ENCODE data around the gene ZSWIM3. TPM values are rescaled to one million over a fixed set of nuclear protein-coding genes. Genes with fewer than 3 reads are reported as not detected.

The ZSWIM3 gene
- polyA plus RNA-seq, 3 donors from 2014 or later, result 1.2 to 3.1 TPM; not detected in 1

DNA sequence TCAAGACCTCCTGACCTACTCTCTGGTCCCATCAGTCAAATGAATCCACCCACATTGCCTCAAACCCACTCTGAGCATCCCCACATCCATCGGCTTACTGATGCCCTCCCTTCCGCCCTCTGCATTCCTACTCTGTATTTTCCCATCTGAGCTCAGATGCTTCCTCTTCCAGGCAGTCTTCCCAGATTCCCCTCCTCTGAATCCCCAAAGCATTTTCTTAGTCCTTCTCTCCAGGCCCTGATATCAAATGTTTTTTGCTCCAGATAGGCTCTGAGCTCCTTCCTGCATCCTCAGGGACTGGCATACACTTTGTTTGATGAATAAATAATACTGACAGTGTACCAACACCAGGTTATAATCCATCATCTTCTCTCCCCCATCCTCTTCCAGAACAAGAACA lies 50.7 kb downstream of the ZSWIM3 start:
- no peak overlapping the region for H3K4me3 Mint-ChIP-seq
- no peaks in the 10 kb centered on the region for H3K9me3 Mint-ChIP-seq
- H3K27me3 Mint-ChIP-seq (ENCODE audit: low read depth in 3 of 3), result peaks cover 0 to 10% (median 6%) of the 10 kb centered on the region in 3 donors
- H3K4me1 Mint-ChIP-seq, result peaks cover 13 to 16% of the 10 kb centered on the region in 2 donors
- H3K36me3 Mint-ChIP-seq, result peaks cover 0 to 7% (median 0%) of the 10 kb centered on the region in 3 donors
- H3K27ac Mint-ChIP-seq, result peak overlapping the region in 2 of 6 donors; percentile 5 to 28
- no peak for DNase-seq

- peaks cover 13 to 16% of the 10 kb centered on the region in 2 donors for H3K4me1 Mint-ChIP-seq
- H3K4me3 Mint-ChIP-seq, result no peak overlapping the region
- H3K36me3 Mint-ChIP-seq, result peaks cover 0 to 7% (median 0%) of the 10 kb centered on the region in 3 donors
- H3K9me3 Mint-ChIP-seq, result no peaks in the 10 kb centered on the region
- peaks cover 0 to 10% (median 6%) of the 10 kb centered on the region in 3 donors for H3K27me3 Mint-ChIP-seq (ENCODE audit: low read depth in 3 of 3)
- peak overlapping the region in 1 of 6 donors; percentile 53 for H3K27ac Mint-ChIP-seq
- DNase-seq, result no peak
Measured at GRCh38 chr20:45909336-45909808, 52.0 kb downstream of the ZSWIM3 start.

GRCh38 chr20:45909817-45910669 lies 52.6 kb downstream of the ZSWIM3 start:
- Mint-ChIP-seq H3K27me3 (ENCODE audit: low read depth in 3 of 3) (peaks cover 0 to 10% (median 6%) of the 10 kb centered on the region in 3 donors), H3K27ac (peak overlapping the region; percentile 58 to 91 (median 78))

GRCh38 chr20:45910670-45911485 lies 53.5 kb downstream of the ZSWIM3 start:
- peak overlapping the region; percentile 73 to 91 (median 78) for H3K4me3 Mint-ChIP-seq
- H3K9me3 Mint-ChIP-seq, result no peaks in the 10 kb centered on the region
- peaks cover under 1 to 10% (median 6%) of the 10 kb centered on the region in 3 donors for H3K27me3 Mint-ChIP-seq (ENCODE audit: low read depth in 3 of 3)
- peaks cover 13 to 16% of the 10 kb centered on the region in 2 donors for H3K4me1 Mint-ChIP-seq
- H3K27ac Mint-ChIP-seq, result peak overlapping the region; percentile 66 to 91 (median 80)
- peaks cover 0 to under 1% (median 0%) of the 10 kb centered on the region in 3 donors for H3K36me3 Mint-ChIP-seq
- DNase-seq, result peak; percentile 92 to 94 (median 93)

More at GRCh38 chr20:45909817-45910669, 52.6 kb downstream of the ZSWIM3 start:
- Mint-ChIP-seq H3K4me1 (peaks cover 13 to 16% of the 10 kb centered on the region in 2 donors), H3K36me3 (peaks cover 0 to 7% (median 0%) of the 10 kb centered on the region in 3 donors), H3K4me3 (peak overlapping the region; percentile 73 to 91 (median 78)), H3K9me3 (no peaks in the 10 kb centered on the region)
- no peak for DNase-seq

GRCh38 chr20:45911486-45912343 lies 54.3 kb downstream of the ZSWIM3 start, which contains the start of gene PLTP:
Gene PLTP (minus strand): TSS chr20:45912155. CDS start chr20:45911452, 703 bp downstream.
- Mint-ChIP-seq H3K27me3 (ENCODE audit: low read depth in 3 of 3) (peaks cover 4 to 10% (median 8%) of the 10 kb centered on the region in 3 donors), H3K4me1 (peaks cover 13 to 16% of the 10 kb centered on the region in 2 donors)

DNA sequence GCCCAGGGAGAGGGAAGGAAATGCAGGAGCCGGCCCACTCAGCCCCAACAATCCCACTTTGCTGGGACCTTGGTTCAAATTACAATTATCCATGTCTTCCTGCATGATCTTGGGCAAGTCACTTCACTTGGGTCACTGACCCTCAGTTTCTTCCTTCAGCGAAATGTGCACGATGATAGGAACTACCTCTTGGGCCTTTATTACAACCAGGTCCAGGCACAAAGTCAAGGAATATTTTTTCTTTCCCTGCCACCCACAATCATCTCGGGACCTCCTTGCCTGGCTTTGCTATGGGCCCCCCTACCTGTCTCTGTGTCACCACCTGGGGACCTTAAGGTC lies 54.9 kb downstream of the ZSWIM3 start:
- Mint-ChIP-seq H3K27me3 (ENCODE audit: low read depth in 3 of 3) (peaks cover 4 to 10% (median 8%) of the 10 kb centered on the region in 3 donors), H3K4me1 (peaks cover 13 to 16% of the 10 kb centered on the region in 2 donors), H3K4me3 (peak overlapping the region; percentile 30 to 75 (median 62)), H3K9me3 (no peaks in the 10 kb centered on the region), H3K27ac (peak overlapping the region in 1 of 6 donors; percentile 30), H3K36me3 (no peaks in the 10 kb centered on the region)
- DNase-seq, result no peak

More at GRCh38 chr20:45911486-45912343, 54.3 kb downstream of the ZSWIM3 start, which contains the start of gene PLTP:
- Mint-ChIP-seq H3K27ac (peak within 1 kb of the TSS; percentile 66 to 91 (median 80)), H3K9me3 (no peaks in the 10 kb centered on the region), H3K36me3 (no peaks in the 10 kb centered on the region), H3K4me3 (peak within 1 kb of the TSS; percentile 73 to 91 (median 78))
- DNase-seq, result peak; percentile 50 to 59 (median 57)

DNA sequence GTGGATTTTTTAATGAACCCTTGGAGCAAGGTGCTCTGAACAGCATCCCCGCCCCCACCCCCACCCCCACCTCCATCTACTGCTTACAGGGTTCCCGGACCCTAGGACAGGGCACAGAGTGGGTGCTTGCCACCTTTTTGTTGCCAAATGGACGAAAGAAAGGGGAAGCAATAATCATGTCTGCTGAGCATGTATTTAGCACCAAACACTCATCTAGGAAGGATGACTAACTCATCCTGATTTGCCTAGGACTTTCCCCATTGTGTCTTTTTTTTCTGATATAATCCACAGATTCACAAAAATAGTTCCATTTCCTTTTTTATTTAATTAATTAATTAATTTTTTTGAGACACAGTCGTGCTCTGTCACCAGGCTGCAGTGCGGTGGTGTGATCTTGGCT lies 55.7 kb downstream of the ZSWIM3 start:
- H3K4me1 Mint-ChIP-seq, result peaks cover 13 to 16% of the 10 kb centered on the region in 2 donors
- no peaks in the 10 kb centered on the region for H3K36me3 Mint-ChIP-seq
- H3K9me3 Mint-ChIP-seq, result no peaks in the 10 kb centered on the region
- H3K4me3 Mint-ChIP-seq, result peak overlapping the region in 1 of 5 donors; percentile 55
- no peak for DNase-seq
- H3K27me3 Mint-ChIP-seq (ENCODE audit: low read depth in 3 of 3), result peaks cover 4 to 9% (median 8%) of the 10 kb centered on the region in 3 donors
- H3K27ac Mint-ChIP-seq, result no peak overlapping the region

DNA sequence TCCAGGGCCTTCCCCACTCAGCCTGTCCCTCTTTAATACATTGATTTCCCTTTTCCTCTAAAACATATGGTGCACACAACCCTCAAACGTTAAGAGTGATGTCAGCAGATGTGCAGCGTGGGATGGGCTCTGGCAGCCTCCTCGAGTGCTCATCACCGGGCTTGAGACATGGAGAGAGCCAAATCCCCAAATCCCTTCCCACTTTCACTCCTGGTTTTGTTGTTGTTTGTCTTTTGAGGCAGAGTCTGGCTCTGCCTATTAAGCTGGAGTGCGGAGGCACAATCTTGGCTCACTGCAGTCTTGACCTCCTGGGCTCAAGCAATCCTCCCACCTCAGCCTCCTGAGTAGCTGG lies 60.4 kb downstream of the ZSWIM3 start:
- Mint-ChIP-seq H3K36me3 (no peaks in the 10 kb centered on the region), H3K27me3 (ENCODE audit: low read depth in 3 of 3) (peaks cover 5 to 10% (median 9%) of the 10 kb centered on the region in 3 donors), H3K27ac (no peak overlapping the region), H3K4me1 (no peaks in the 10 kb centered on the region), H3K9me3 (no peaks in the 10 kb centered on the region), H3K4me3 (no peak overlapping the region)
- DNase-seq, result no peak

DNA sequence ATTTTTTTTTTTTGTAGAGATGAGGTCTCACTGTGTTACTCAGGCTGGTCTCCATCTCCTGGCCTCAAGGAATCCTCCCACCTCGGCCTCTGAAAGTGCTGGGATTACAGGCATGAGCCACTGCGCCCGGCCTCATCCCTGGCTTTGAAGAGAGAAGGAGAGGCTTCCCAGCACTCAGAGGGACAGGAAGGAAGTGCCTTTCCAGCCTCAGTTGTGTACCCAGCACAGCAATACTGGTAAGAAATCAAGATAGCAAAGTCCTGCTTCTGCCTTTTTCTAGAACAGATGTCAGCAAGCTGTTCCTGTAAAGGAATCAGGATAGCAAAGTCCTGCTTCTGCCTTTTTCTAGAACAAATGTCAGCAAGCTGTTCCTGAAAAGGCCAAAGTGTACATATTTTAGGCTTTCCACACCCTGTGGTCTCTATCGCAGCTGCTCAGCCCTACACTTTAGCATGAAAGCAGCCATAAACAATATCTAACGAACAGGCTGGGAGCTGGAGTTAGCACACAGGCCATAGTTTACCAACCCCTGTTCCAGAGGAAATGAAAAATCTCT lies 60.8 kb downstream of the ZSWIM3 start:
- no peak overlapping the region for H3K4me3 Mint-ChIP-seq
- no peaks in the 10 kb centered on the region for H3K4me1 Mint-ChIP-seq
- H3K27me3 Mint-ChIP-seq (ENCODE audit: low read depth in 3 of 3), result peaks cover 5 to 10% (median 9%) of the 10 kb centered on the region in 3 donors
- no peak overlapping the region for H3K27ac Mint-ChIP-seq
- no peak for DNase-seq
- H3K9me3 Mint-ChIP-seq, result no peaks in the 10 kb centered on the region
- no peaks in the 10 kb centered on the region for H3K36me3 Mint-ChIP-seq

- Mint-ChIP-seq H3K36me3 (no peaks in the 10 kb centered on the region), H3K4me3 (no peak overlapping the region), H3K27ac (no peak overlapping the region), H3K4me1 (no peaks in the 10 kb centered on the region), H3K27me3 (ENCODE audit: low read depth in 3 of 3) (peaks cover 5 to 10% (median 9%) of the 10 kb centered on the region in 3 donors), H3K9me3 (no peaks in the 10 kb centered on the region)
- no peak for DNase-seq
Measured at GRCh38 chr20:45918779-45919537, 61.5 kb downstream of the ZSWIM3 start.

DNA sequence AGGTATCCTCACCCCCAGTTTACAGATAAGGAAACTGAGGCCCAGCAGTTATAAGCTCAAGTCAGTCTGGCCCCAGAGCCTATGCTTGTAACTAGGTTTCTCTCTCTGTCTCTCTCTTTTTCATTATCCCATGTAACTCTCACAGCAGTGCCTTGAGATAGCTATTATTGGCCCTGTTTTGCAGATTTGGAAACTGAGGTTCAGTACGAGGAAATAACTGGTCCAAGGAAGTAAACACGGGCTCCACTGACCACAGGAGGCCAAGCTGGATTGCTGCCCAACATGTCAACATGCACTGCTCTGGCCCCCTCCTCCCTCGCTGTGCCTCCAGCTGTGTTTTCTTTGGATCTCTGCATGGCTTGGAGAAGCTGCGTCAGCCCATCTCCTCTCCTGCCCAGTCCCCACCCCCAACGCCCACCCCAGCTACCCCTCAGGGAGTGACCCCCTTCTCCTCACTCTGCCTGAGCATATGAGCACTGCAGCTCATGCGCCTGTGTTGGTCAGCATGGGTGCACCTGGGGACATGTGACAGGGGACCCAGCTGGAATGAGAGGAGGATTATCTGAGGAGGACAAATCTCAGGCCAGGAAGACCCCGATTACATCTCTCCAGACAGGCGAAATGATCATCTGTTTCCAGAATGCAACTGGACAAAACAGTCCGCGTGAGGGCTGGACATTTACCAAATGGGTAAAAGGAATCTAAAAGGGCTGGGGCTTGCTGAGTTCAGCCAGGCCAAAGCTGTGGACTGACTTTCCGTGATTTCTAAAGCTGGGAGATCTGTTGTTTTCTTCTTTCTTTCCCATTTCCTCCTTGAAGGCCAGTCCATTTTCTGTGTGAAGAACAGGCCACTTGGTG lies 62.4 kb downstream of the ZSWIM3 start:
- no peak for DNase-seq
- Mint-ChIP-seq H3K36me3 (no peaks in the 10 kb centered on the region), H3K9me3 (no peaks in the 10 kb centered on the region), H3K4me3 (no peak overlapping the region), H3K27me3 (ENCODE audit: low read depth in 3 of 3) (peaks cover 4 to 10% (median 9%) of the 10 kb centered on the region in 3 donors), H3K4me1 (no peaks in the 10 kb centered on the region), H3K27ac (no peak overlapping the region)
